ENCODE data around the gene ADPGK. TPM values are rescaled to one million over a fixed set of nuclear protein-coding genes. Genes with fewer than 3 reads are reported as not detected.

Gene ADPGK
- total RNA-seq, 1 donor from 2014 or later: 54.4 TPM

GRCh38 chr15:72749700-72750099, 33.9 kb downstream of the ADPGK start:
- Mint-ChIP-seq H3K9me3 (peaks cover 20% of the 10 kb centered on the region), H3K27me3 (ENCODE audit: low read depth) (no peaks in the 10 kb centered on the region), H3K27ac (no peak overlapping the region), H3K36me3 (peaks cover 28% of the 10 kb centered on the region), H3K4me1 (no peaks in the 10 kb centered on the region), H3K4me3 (no peak overlapping the region)
- no peak for TF ChIP-seq CTCF (IDR thresholded peaks at IDR 0.05; ENCODE audit: unreplicated experiment)
- DNase-seq (ENCODE audit: low spot score in 2 of 2, unreplicated experiment in 2 of 2): no peak

GRCh38 chr15:72740219-72740618, 43.3 kb downstream of the ADPGK start:
- no peak for TF ChIP-seq CTCF (IDR thresholded peaks at IDR 0.05; ENCODE audit: unreplicated experiment)
- H3K27me3 Mint-ChIP-seq (ENCODE audit: low read depth): no peaks in the 10 kb centered on the region
- no peak for DNase-seq (ENCODE audit: low spot score in 2 of 2, unreplicated experiment in 2 of 2)
- H3K27ac Mint-ChIP-seq: no peak overlapping the region
- H3K4me3 Mint-ChIP-seq: no peak overlapping the region
- H3K4me1 Mint-ChIP-seq: no peaks in the 10 kb centered on the region
- H3K36me3 Mint-ChIP-seq: peaks cover 57% of the 10 kb centered on the region
- peaks cover 13% of the 10 kb centered on the region for H3K9me3 Mint-ChIP-seq

GRCh38 chr15:72737723-72738122, 45.8 kb downstream of the ADPGK start:
- Mint-ChIP-seq H3K4me1 (no peaks in the 10 kb centered on the region), H3K36me3 (peaks cover 62% of the 10 kb centered on the region), H3K27me3 (ENCODE audit: low read depth) (no peaks in the 10 kb centered on the region), H3K27ac (no peak overlapping the region), H3K9me3 (peaks cover 13% of the 10 kb centered on the region), H3K4me3 (no peak overlapping the region)
- no peak for TF ChIP-seq CTCF (IDR thresholded peaks at IDR 0.05; ENCODE audit: unreplicated experiment)
- no peak for DNase-seq (ENCODE audit: low spot score in 2 of 2, unreplicated experiment in 2 of 2)

- H3K4me3 Mint-ChIP-seq: no peak overlapping the region
- DNase-seq (ENCODE audit: low spot score in 2 of 2, unreplicated experiment in 2 of 2): no peak
- peaks cover 13% of the 10 kb centered on the region for H3K9me3 Mint-ChIP-seq
- H3K27ac Mint-ChIP-seq: no peak overlapping the region
- TF ChIP-seq CTCF (IDR thresholded peaks at IDR 0.05; ENCODE audit: unreplicated experiment): no peak
- H3K36me3 Mint-ChIP-seq: peaks cover 60% of the 10 kb centered on the region
- no peaks in the 10 kb centered on the region for H3K4me1 Mint-ChIP-seq
- H3K27me3 Mint-ChIP-seq (ENCODE audit: low read depth): no peaks in the 10 kb centered on the region
These were observed 46.5 kb downstream of the ADPGK start for GRCh38 chr15:72737061-72737460.

GRCh38 chr15:72735111-72735510, 48.4 kb downstream of the ADPGK start:
- no peaks in the 10 kb centered on the region for H3K27me3 Mint-ChIP-seq (ENCODE audit: low read depth)
- peaks cover 48% of the 10 kb centered on the region for H3K36me3 Mint-ChIP-seq
- TF ChIP-seq CTCF (IDR thresholded peaks at IDR 0.05; ENCODE audit: unreplicated experiment): no peak
- no peak for DNase-seq (ENCODE audit: low spot score in 2 of 2, unreplicated experiment in 2 of 2)
- no peaks in the 10 kb centered on the region for H3K9me3 Mint-ChIP-seq
- no peak overlapping the region for H3K27ac Mint-ChIP-seq
- no peaks in the 10 kb centered on the region for H3K4me1 Mint-ChIP-seq
- no peak overlapping the region for H3K4me3 Mint-ChIP-seq
